Esophagus squamous epithelium (tissue), 5 donors: ENCODE data around the gene SPDYA. TPM values are rescaled to one million over a fixed set of nuclear protein-coding genes. Genes with fewer than 3 reads are reported as not detected.
A peak's percentile ranks its signal among the peaks of the same experiment; 100 is the strongest.

ENCODE experiments used
- DNase-seq: peaks from one replicate; lab custom pipeline; 2025; lab: John Stamatoyannopoulos, UW
- H3K27ac ChIP-seq, 4 donors: fragments of 200-600 bp; sonication (generic); one replicate each; pipeline ENCODE4 v1.5.1; 2016 to 2019; ENCODE audit warnings: mild to moderate bottlenecking in 1 of 4
- H3K27me3 ChIP-seq, 4 donors: fragments of 200-600 bp; sonication (generic); 1 replicate in 3 of 4; 2 replicates in 1 of 4; pipeline versions ENCODE4 v1.5.1 to v1.6.0; 2017 to 2021; ENCODE audit warnings: antibody characterized with exemption in 1 of 4
- H3K36me3 ChIP-seq, 3 donors: fragments of 200-600 bp; sonication (generic); one replicate each; pipeline ENCODE4 v1.5.1; 2016 to 2019
- H3K4me1 ChIP-seq, 3 donors: fragments of 200-600 bp; sonication (generic); one replicate each; pipeline ENCODE4 v1.5.1; 2017 to 2019
- H3K4me3 ChIP-seq, 4 donors: fragments of 200-600 bp; sonication (generic); 1 replicate in 3 of 4; 2 replicates in 1 of 4; pipeline ENCODE4 v1.5.1; 2016 to 2019; ENCODE audit warnings: mild to moderate bottlenecking in 2 of 4, moderate library complexity in 1 of 4
- H3K9me3 ChIP-seq, 3 donors: fragments of 200-600 bp; sonication (generic); one replicate each; pipeline ENCODE4 v1.5.1; 2016 to 2019
- CTCF ChIP-seq, 6 experiments: fragments of 450-650 bp in 4 of 6; fragments of 200-600 bp in 2 of 6; sonication (generic) in 2 of 6; IDR thresholded peaks; one replicate each; pipeline ENCODE4 v1.5.1; 2016 to 2019; ENCODE audit warnings: antibody characterized with exemption in 6 of 6, mild to moderate bottlenecking in 4 of 6, moderate library complexity in 4 of 6
- POLR2A ChIP-seq, 4 donors: fragments of 450-650 bp; IDR thresholded peaks; one replicate each; pipeline ENCODE4 v1.6.1; 2017; ENCODE audit warnings: antibody characterized with exemption in 4 of 4, mild to moderate bottlenecking in 4 of 4, moderate library complexity in 3 of 4
- WGBS, 2 donors: methylation state at CpG; one replicate each; pipeline ENCODE4 v1.1.5; 2018; 5-methylcytosine and 5-hydroxymethylcytosine counted together
- intact Hi-C: fragments of 100-400 bp; cut with DNase I; formaldehyde crosslinking; loops from one replicate; pipeline ENCODE4 v1.15.0; 2022
- total RNA-seq, 4 donors: library from RNA; depleted of rRNA; stranded (reverse); fragments of >200 nt; gene quantifications; one replicate each; pipeline ENCODE4 v1.1.0, GENCODE V29; 2016
- donor health status: DM: yes; HTN: yes; CAD: no.

SPDYA gene
- total RNA-seq, 4 donors from 2014 or later: 0.97 to 1.7 (median 1.4) TPM; not detected in 1

- intact Hi-C loops: no loop called here
- no peak overlapping the region for H3K27ac ChIP-seq
- peaks cover 0 to 93% (median 9%) of the 10 kb centered on the region in 3 donors for H3K36me3 ChIP-seq
- no peaks in the 10 kb centered on the region for H3K9me3 ChIP-seq
- peaks cover 0 to 25% (median 0%) of the 10 kb centered on the region in 3 donors for H3K4me1 ChIP-seq
- H3K27me3 ChIP-seq: no peaks in the 10 kb centered on the region
- 75 to 82% methylated on average over 4 of the region's 4 CpGs for WGBS, 2 donors
- no peak for TF ChIP-seq CTCF (IDR thresholded peaks at IDR 0.05)
- TF ChIP-seq POLR2A (IDR thresholded peaks at IDR 0.05): no peak
- H3K4me3 ChIP-seq: no peak overlapping the region
- no peak for DNase-seq
Measured at GRCh38 chr2:28796620-28797019, 14.0 kb upstream of the SPDYA start.

GRCh38 chr2:28801726-28802125 lies 8.9 kb upstream of the SPDYA start:
- intact Hi-C loops: no loop called here
- TF ChIP-seq POLR2A (IDR thresholded peaks at IDR 0.05) (no peak), CTCF (IDR thresholded peaks at IDR 0.05) (no peak)
- H3K27me3 ChIP-seq: no peaks in the 10 kb centered on the region
- peak overlapping the region in 2 of 4 donors; percentile 48 to 78 for H3K27ac ChIP-seq
- peaks cover 9 to 50% (median 17%) of the 10 kb centered on the region in 3 donors for H3K4me1 ChIP-seq
- no peak for DNase-seq
- no peak overlapping the region for H3K4me3 ChIP-seq
- no peaks in the 10 kb centered on the region for H3K9me3 ChIP-seq
- H3K36me3 ChIP-seq: peaks cover 0 to 91% (median 9%) of the 10 kb centered on the region in 3 donors
- 32 to 52% methylated on average over 3 of the region's 3 CpGs for WGBS, 2 donors

GRCh38 chr2:28802975-28803429 lies 7.6 kb upstream of the SPDYA start:
- 31 to 58% methylated on average over 4 of the region's 4 CpGs for WGBS, 2 donors
- Histone ChIP-seq H3K27ac (peak overlapping the region; percentile 15 to 78 (median 50)), H3K4me3 (no peak overlapping the region), H3K36me3 (peaks cover 0 to 90% (median 10%) of the 10 kb centered on the region in 3 donors), H3K27me3 (no peaks in the 10 kb centered on the region), H3K4me1 (peaks cover 9 to 50% (median 17%) of the 10 kb centered on the region in 3 donors), H3K9me3 (no peaks in the 10 kb centered on the region)
- TF ChIP-seq POLR2A (IDR thresholded peaks at IDR 0.05) (no peak), CTCF (IDR thresholded peaks at IDR 0.05) (no peak)
- intact Hi-C loops: no loop called here
- no peak for DNase-seq

GRCh38 chr2:28809927-28810326 lies 707 bp upstream of the SPDYA start:
- intact Hi-C loops: no loop called here
- H3K9me3 ChIP-seq: no peaks in the 10 kb centered on the region
- peaks cover 0 to 5% (median 0%) of the 10 kb centered on the region in 4 donors for H3K27me3 ChIP-seq
- H3K36me3 ChIP-seq: peaks cover 5 to 40% (median 9%) of the 10 kb centered on the region in 3 donors
- peak overlapping the region in 3 of 4 donors; percentile 29 to 66 (median 61) for H3K27ac ChIP-seq
- no peak for DNase-seq
- H3K4me3 ChIP-seq: peak overlapping the region in 3 of 4 donors; percentile 46 to 67 (median 55)
- H3K4me1 ChIP-seq: peaks cover 5 to 25% (median 13%) of the 10 kb centered on the region in 3 donors
- TF ChIP-seq POLR2A (IDR thresholded peaks at IDR 0.05) (no peak), CTCF (IDR thresholded peaks at IDR 0.05) (no peak)
- 75 to 78% methylated on average over 10 of the region's 10 CpGs for WGBS, 2 donors

- intact Hi-C loops: no loop called here
- H3K4me1 ChIP-seq: no peaks in the 10 kb centered on the region
- TF ChIP-seq POLR2A (IDR thresholded peaks at IDR 0.05): no peak
- no peak for TF ChIP-seq CTCF (IDR thresholded peaks at IDR 0.05)
- no peak overlapping the region for H3K27ac ChIP-seq
- no peaks in the 10 kb centered on the region for H3K27me3 ChIP-seq
- no peaks in the 10 kb centered on the region for H3K9me3 ChIP-seq
- 82 to 84% methylated on average over 3 of the region's 3 CpGs for WGBS, 2 donors
- no peak overlapping the region for H3K4me3 ChIP-seq
- no peak for DNase-seq
- no peaks in the 10 kb centered on the region for H3K36me3 ChIP-seq
Measured at GRCh38 chr2:28818053-28818452, 7.4 kb downstream of the SPDYA start.
